CD14-positive monocyte (primary cell): Measurements from ENCODE around the gene HTD2. TPM values are rescaled to one million over a fixed set of nuclear protein-coding genes. Genes with fewer than 3 reads are reported as not detected.

Experiments
- DNase-seq, 3 donors: peaks; one replicate each; pipeline ENCODE4 v3.0.0-alpha.2; 2011 to 2022
- H2AFZ ChIP-seq: 2 replicates; pipeline ENCODE4 v1.6.0; 2012; ENCODE audit warnings: mild to moderate bottlenecking, low read depth, low read length, inconsistent platforms; ENCODE audit not compliant: insufficient read depth, poor library complexity, severe bottlenecking
- H3K27ac ChIP-seq, 2 donors: 1 replicate in 1 of 2; 2 replicates in 1 of 2; pipeline ENCODE4 v1.5.1; 2012 to 2013; ENCODE audit warnings: low read length in 2 of 2, control low read depth in 1 of 2, inconsistent platforms in 1 of 2, low read depth in 1 of 2, mild to moderate bottlenecking in 1 of 2
- H3K27me3 ChIP-seq, 2 donors: one replicate each; pipeline versions ENCODE4 v1.6.0 to v1.6.1; 2011 to 2013; ENCODE audit warnings: low read length in 2 of 2; ENCODE audit not compliant: control insufficient read depth in 2 of 2, insufficient read depth in 2 of 2
- H3K36me3 ChIP-seq, 2 donors: replicated peaks in 1 of 2; 1 replicate in 1 of 2; 2 replicates in 1 of 2; pipeline versions ENCODE4 v1.5.1 to v1.6.1; 2012 to 2013; ENCODE audit warnings: low read length in 2 of 2, control low read depth in 1 of 2, inconsistent platforms in 1 of 2, mild to moderate bottlenecking in 1 of 2; ENCODE audit not compliant: insufficient read depth in 2 of 2, control insufficient read depth in 1 of 2
- H3K4me1 ChIP-seq, 2 donors: 1 replicate in 1 of 2; 2 replicates in 1 of 2; pipeline versions ENCODE4 v1.5.1 to v1.6.1; 2012 to 2013; ENCODE audit warnings: low read length in 2 of 2, control low read depth in 1 of 2, inconsistent platforms in 1 of 2, mild to moderate bottlenecking in 1 of 2, moderate library complexity in 1 of 2; ENCODE audit not compliant: insufficient read depth in 2 of 2, control insufficient read depth in 1 of 2
- H3K4me2 ChIP-seq: replicated peaks from 2 replicates; pipeline ENCODE3; 2012; ENCODE audit warnings: low read length, moderate library complexity, mild to moderate bottlenecking; ENCODE audit not compliant: poor library complexity, severe bottlenecking; ENCODE audit errors: extremely low read depth
- H3K4me3 ChIP-seq, 3 experiments: fragments of 200-600 bp in 1 of 3; sonication (generic) in 1 of 3; replicated peaks in 1 of 3; 1 replicate in 2 of 3; 2 replicates in 1 of 3; pipeline ENCODE4 v1.5.1; 2011 to 2013; ENCODE audit warnings: low read length in 3 of 3, mild to moderate bottlenecking in 3 of 3, control low read depth in 2 of 3, low read depth in 2 of 3, inconsistent platforms in 1 of 3, moderate library complexity in 1 of 3
- H3K79me2 ChIP-seq: 2 replicates; pipeline ENCODE4 v1.6.0; 2012; ENCODE audit warnings: mild to moderate bottlenecking, control low read depth, inconsistent platforms, low read length, moderate library complexity; ENCODE audit not compliant: insufficient read depth
- H3K9ac ChIP-seq: 2 replicates; pipeline ENCODE4 v1.6.0; 2017; ENCODE audit warnings: low read length, mild to moderate bottlenecking; ENCODE audit not compliant: insufficient read depth, poor library complexity, severe bottlenecking
- H3K9me3 ChIP-seq, 2 donors: replicated peaks in 1 of 2; 1 replicate in 1 of 2; 2 replicates in 1 of 2; pipeline versions ENCODE4 v1.5.1 to v1.6.1; 2012 to 2013; ENCODE audit warnings: low read length in 2 of 2, control low read depth in 1 of 2; ENCODE audit not compliant: control insufficient read depth in 1 of 2, insufficient read depth in 1 of 2
- H4K20me1 ChIP-seq: 2 replicates; pipeline ENCODE4 v1.6.0; 2012; ENCODE audit warnings: mild to moderate bottlenecking, low read length, control low read depth, moderate library complexity; ENCODE audit not compliant: insufficient read depth
- H3K27ac Mint-ChIP-seq, 7 donors: one replicate each; pipeline ENCODE4 v1.8.0; 2020; ENCODE audit warnings: mild to moderate bottlenecking in 7 of 7, mixed read lengths in 7 of 7, moderate library complexity in 6 of 7, inconsistent platforms in 2 of 7
- H3K27me3 Mint-ChIP-seq, 3 donors: one replicate each; pipeline ENCODE4 v1.8.0; 2021 to 2022; ENCODE audit warnings: low read depth in 3 of 3, mild to moderate bottlenecking in 3 of 3, mixed read lengths in 3 of 3, moderate library complexity in 3 of 3, inconsistent platforms in 1 of 3
- H3K36me3 Mint-ChIP-seq, 2 donors: one replicate each; pipeline ENCODE4 v1.8.0; 2020; ENCODE audit warnings: mixed read lengths in 2 of 2, inconsistent platforms in 1 of 2, mild to moderate bottlenecking in 1 of 2
- H3K4me1 Mint-ChIP-seq: one replicate; pipeline ENCODE4 v1.8.0; 2020; ENCODE audit warnings: mild to moderate bottlenecking, mixed read lengths
- H3K4me3 Mint-ChIP-seq, 2 donors: one replicate each; pipeline ENCODE4 v1.8.0; 2020; ENCODE audit warnings: mild to moderate bottlenecking in 2 of 2, mixed read lengths in 2 of 2, moderate library complexity in 1 of 2
- H3K9me3 Mint-ChIP-seq, 7 donors: one replicate each; pipeline ENCODE4 v1.8.0; 2020 to 2022; ENCODE audit warnings: mixed read lengths in 7 of 7, mild to moderate bottlenecking in 6 of 7, moderate library complexity in 6 of 7, inconsistent platforms in 2 of 7
- CTCF ChIP-seq: fragments of 200-600 bp; IDR thresholded peaks from one replicate; pipeline ENCODE4 v1.8.0; 2022; ENCODE audit warnings: antibody characterized with exemption, mild to moderate bottlenecking
- WGBS: methylation state at CpG from one replicate; pipeline ENCODE4 v1.1.5; 2013; ENCODE audit warnings: missing lambda C conversion rate; ENCODE audit not compliant: insufficient coverage; 5-methylcytosine and 5-hydroxymethylcytosine counted together
- intact Hi-C, 2 donors: fragments of 100-400 bp; cut with micrococcal nuclease; formaldehyde crosslinking; loops; one replicate each; pipeline versions ENCODE4 v1.15.0 to v1.15.1; 2023
- polyA plus RNA-seq, 3 donors: library from polyadenylated mRNA; depleted of rRNA in 1 of 3; unstranded in 2 of 3; stranded (reverse) in 1 of 3; fragments of 300-500 nt in 2 of 3; fragments of >200 nt in 1 of 3; fragmentation: Illumina TruSeq in 2 of 3; gene quantifications; 1 replicate in 2 of 3; 2 replicates in 1 of 3; pipeline ENCODE4 v1.2.3, GENCODE V29; 2012 to 2021

Gene HTD2
- polyA plus RNA-seq, 3 donors: 4.5 to 17.3 (median 10.5) TPM

GRCh38 chr3:58340594-58341244, 34.4 kb downstream of the HTD2 start:
- no peak overlapping the region for H3K9ac ChIP-seq
- Mint-ChIP-seq H3K36me3 (peaks cover 36 to 51% of the 10 kb centered on the region in 2 donors), H3K27ac (peak overlapping the region in 6 of 7 donors; percentile 6 to 71 (median 52)), H3K4me3 (no peak overlapping the region), H3K4me1 (peaks cover 37% of the 10 kb centered on the region), H3K9me3 (no peaks in the 10 kb centered on the region), H3K27me3 (peaks cover 0 to 2% (median 0%) of the 10 kb centered on the region in 3 donors)
- peaks cover 42% of the 10 kb centered on the region for H4K20me1 ChIP-seq
- no peaks in the 10 kb centered on the region for H3K9me3 ChIP-seq
- no peak overlapping the region for H2AFZ ChIP-seq
- H3K4me3 ChIP-seq: no peak overlapping the region
- WGBS: no CpG with 5 or more reads among the region's 3 CpGs
- H3K27me3 ChIP-seq: no peaks in the 10 kb centered on the region
- peaks cover 18 to 43% of the 10 kb centered on the region in 2 donors for H3K36me3 ChIP-seq
- H3K4me1 ChIP-seq: peaks cover 17 to 21% of the 10 kb centered on the region in 2 donors
- intact Hi-C loops: no loop called here
- TF ChIP-seq CTCF: no peak
- H3K4me2 ChIP-seq: no peak overlapping the region
- H3K79me2 ChIP-seq: peaks cover 98% of the 10 kb centered on the region
- H3K27ac ChIP-seq: peak overlapping the region in 1 of 2 donors; percentile 44
- DNase-seq: no peak

DNA sequence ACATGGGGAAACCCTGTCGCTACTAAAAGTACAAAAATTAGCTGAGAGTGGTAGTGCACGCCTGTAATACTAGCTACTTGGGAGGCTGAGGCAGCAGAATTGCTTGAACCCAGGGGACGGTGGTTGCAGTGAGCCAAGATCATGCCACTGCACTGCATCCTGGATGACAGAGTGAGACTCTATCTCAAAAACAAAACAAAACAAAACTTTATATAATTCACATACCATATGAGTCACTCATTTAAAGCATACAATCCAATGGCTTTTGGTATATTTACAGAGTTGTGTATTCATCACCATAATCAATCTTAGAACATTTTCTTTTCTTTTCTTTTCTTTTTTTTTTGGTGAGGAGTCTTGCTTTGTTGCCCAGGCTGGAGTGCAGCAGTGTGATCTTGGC, 35.1 kb downstream of the HTD2 start:
- peaks cover 48% of the 10 kb centered on the region for H4K20me1 ChIP-seq
- WGBS: 76% methylated on average over 3 of the region's 3 CpGs
- Mint-ChIP-seq H3K27me3 (peaks cover 0 to 2% (median 0%) of the 10 kb centered on the region in 3 donors), H3K36me3 (peaks cover 37 to 48% of the 10 kb centered on the region in 2 donors), H3K4me3 (no peak overlapping the region), H3K27ac (peak overlapping the region in 4 of 7 donors; percentile 18 to 71 (median 46)), H3K4me1 (peaks cover 37% of the 10 kb centered on the region), H3K9me3 (no peaks in the 10 kb centered on the region)
- no peak for TF ChIP-seq CTCF
- H2AFZ ChIP-seq: no peak overlapping the region
- H3K9me3 ChIP-seq: no peaks in the 10 kb centered on the region
- peaks cover 18 to 47% of the 10 kb centered on the region in 2 donors for H3K36me3 ChIP-seq
- peak overlapping the region in 1 of 2 donors; percentile 44 for H3K27ac ChIP-seq
- H3K4me1 ChIP-seq: peaks cover 10 to 18% of the 10 kb centered on the region in 2 donors
- no peak overlapping the region for H3K4me2 ChIP-seq
- intact Hi-C loops: no loop called here
- DNase-seq: no peak
- H3K79me2 ChIP-seq: peaks cover 100% of the 10 kb centered on the region
- no peak overlapping the region for H3K9ac ChIP-seq
- no peak overlapping the region for H3K4me3 ChIP-seq
- H3K27me3 ChIP-seq: no peaks in the 10 kb centered on the region
